H1 (cell line): ENCODE data around the gene B9D2. TPM values are rescaled to one million over a fixed set of nuclear protein-coding genes. Genes with fewer than 3 reads are reported as not detected.

Experiments
- CTCF ChIA-PET: fragments of 300-600 bp; sonication (Branson Sonifier 250); formaldehyde crosslinking; loops from one replicate; lab custom pipeline; 2021; ENCODE audit not compliant: partially characterized antibody; lab: Charles Lee
- POLR2A ChIA-PET: fragments of 300-600 bp; sonication (Branson Sonifier 250); formaldehyde crosslinking; loops from one replicate; lab custom pipeline; 2021; ENCODE audit warnings: inconsistent platforms; ENCODE audit not compliant: partially characterized antibody; lab: Charles Lee
- DNase-seq, 2 experiments: peaks; one replicate each; pipeline versions ENCODE4 v3.0.0 to v3.0.0-alpha.2; 2010 to 2022; ENCODE audit warnings: low spot score in 2 of 2, low read depth in 1 of 2, mixed read lengths in 1 of 2
- FAIRE-seq: peaks from 2 replicates; lab custom pipeline; 2011; peaks lifted over from hg19 to GRCh38; lab: Jason Lieb, UNC
- H2AFZ ChIP-seq: 2 replicates; pipeline ENCODE4 v1.8.1; 2012; ENCODE audit warnings: low read length, inconsistent platforms
- H2AK5ac ChIP-seq: 2 replicates; pipeline ENCODE4 v1.6.1; 2013; ENCODE audit warnings: low read depth, low read length
- H2BK120ac ChIP-seq: replicated peaks from 2 replicates; pipeline ENCODE3; 2013; ENCODE audit warnings: low read depth, low read length, inconsistent platforms
- H2BK12ac ChIP-seq: 2 replicates; pipeline ENCODE4 v1.6.1; 2013; ENCODE audit warnings: low read depth, low read length
- H2BK15ac ChIP-seq: 2 replicates; pipeline ENCODE4 v1.6.1; 2013; ENCODE audit warnings: low read length
- H2BK20ac ChIP-seq: 2 replicates; pipeline ENCODE4 v1.6.1; 2013; ENCODE audit warnings: low read length
- H2BK5ac ChIP-seq: 2 replicates; pipeline ENCODE4 v1.6.1; 2013; ENCODE audit warnings: low read depth, low read length
- H3K14ac ChIP-seq: 2 replicates; pipeline ENCODE4 v1.6.1; 2013; ENCODE audit warnings: inconsistent platforms; ENCODE audit not compliant: insufficient read length
- H3K18ac ChIP-seq: 2 replicates; pipeline ENCODE4 v1.6.1; 2013; ENCODE audit warnings: low read length; ENCODE audit errors: extremely low read depth
- H3K23ac ChIP-seq: 2 replicates; pipeline ENCODE4 v1.6.1; 2013; ENCODE audit warnings: inconsistent platforms; ENCODE audit not compliant: insufficient read length
- H3K23me2 ChIP-seq: 2 replicates; pipeline ENCODE4 v1.6.1; 2013; ENCODE audit warnings: low read depth, low read length
- H3K27ac ChIP-seq: 2 replicates; pipeline ENCODE4 v1.6.1; 2011; ENCODE audit warnings: low read depth, low read length, inconsistent platforms
- H3K27me3 ChIP-seq, 4 experiments: replicated peaks in 1 of 4; 1 replicate in 1 of 4; 2 replicates in 3 of 4; pipeline versions ENCODE4 v1.6.1 to v1.8.1; 2011 to 2013; ENCODE audit warnings: low read length in 3 of 4, mild to moderate bottlenecking in 3 of 4, inconsistent platforms in 2 of 4, mixed read lengths in 2 of 4, moderate library complexity in 1 of 4; ENCODE audit not compliant: control insufficient read depth in 3 of 4, insufficient read depth in 3 of 4; ENCODE audit errors: extremely low read depth in 1 of 4
- H3K36me3 ChIP-seq, 4 experiments: 2 replicates each; pipeline versions ENCODE4 v1.6.1 to v1.8.1; 2011 to 2013; ENCODE audit warnings: mild to moderate bottlenecking in 4 of 4, low read length in 3 of 4, moderate library complexity in 2 of 4, control low read depth in 1 of 4, inconsistent platforms in 1 of 4; ENCODE audit not compliant: insufficient read depth in 4 of 4, control insufficient read depth in 2 of 4
- H3K4ac ChIP-seq: replicated peaks from 2 replicates; pipeline ENCODE3; 2013; ENCODE audit warnings: low read length, low read depth, mixed read lengths, inconsistent platforms; ENCODE audit not compliant: insufficient read length
- H3K4me1 ChIP-seq, 4 experiments: replicated peaks in 1 of 4; 1 replicate in 1 of 4; 2 replicates in 3 of 4; pipeline versions ENCODE4 v1.6.1 to v1.8.1; 2011 to 2013; ENCODE audit warnings: low read length in 3 of 4, inconsistent platforms in 2 of 4, mixed read lengths in 1 of 4; ENCODE audit not compliant: insufficient read depth in 4 of 4, control insufficient read depth in 3 of 4
- H3K4me2 ChIP-seq, 2 experiments: 2 replicates each; pipeline versions ENCODE4 v1.6.1 to v1.8.1; 2011 to 2013; ENCODE audit warnings: low read depth in 2 of 2, low read length in 2 of 2, control low read depth in 1 of 2, inconsistent platforms in 1 of 2, mild to moderate bottlenecking in 1 of 2; ENCODE audit not compliant: insufficient read depth in 1 of 2
- H3K4me3 ChIP-seq, 4 experiments: fragments of 200-600, 300-600 bp in 1 of 4; sonication (generic), shearing (Covaris generic), sonication (Bioruptor Twin) in 1 of 4; 2 replicates each; pipeline versions ENCODE4 v1.5.1 to v1.8.1; 2011 to 2016; ENCODE audit warnings: low read length in 4 of 4, low read depth in 3 of 4, control low read depth in 2 of 4, inconsistent platforms in 2 of 4, mild to moderate bottlenecking in 2 of 4, mixed read lengths in 1 of 4, moderate library complexity in 1 of 4; ENCODE audit not compliant: insufficient read depth in 2 of 4; ENCODE audit errors: extremely low read depth in 1 of 4
- H3K56ac ChIP-seq: replicated peaks from 2 replicates; pipeline ENCODE3; 2013; ENCODE audit warnings: low read depth, mild to moderate bottlenecking, mixed read lengths, low read length, inconsistent platforms; ENCODE audit not compliant: insufficient read length
- H3K79me1 ChIP-seq: 2 replicates; pipeline ENCODE4 v1.6.1; 2013; ENCODE audit warnings: low read depth, low read length, control low read depth
- H3K79me2 ChIP-seq, 2 experiments: 2 replicates each; pipeline versions ENCODE4 v1.6.1 to v1.8.1; 2012 to 2013; ENCODE audit warnings: low read length in 2 of 2, mild to moderate bottlenecking in 2 of 2, inconsistent platforms in 1 of 2; ENCODE audit not compliant: insufficient read depth in 2 of 2, control insufficient read depth in 1 of 2
- H3K9ac ChIP-seq, 4 experiments: replicated peaks in 1 of 4; 1 replicate in 1 of 4; 2 replicates in 3 of 4; pipeline versions ENCODE4 v1.6.1 to v1.8.1; 2011 to 2013; ENCODE audit warnings: low read depth in 3 of 4, low read length in 3 of 4, control low read depth in 2 of 4, mild to moderate bottlenecking in 2 of 4, moderate library complexity in 2 of 4, inconsistent platforms in 1 of 4; ENCODE audit errors: extremely low read depth in 1 of 4
- H3K9me3 ChIP-seq, 2 experiments: 2 replicates each; pipeline versions ENCODE4 v1.6.1 to v1.8.1; 2012 to 2013; ENCODE audit warnings: mild to moderate bottlenecking in 2 of 2, moderate library complexity in 2 of 2, control low read depth in 1 of 2, inconsistent platforms in 1 of 2, low read depth in 1 of 2, low read length in 1 of 2, mixed read lengths in 1 of 2; ENCODE audit not compliant: insufficient read depth in 2 of 2
- H4K20me1 ChIP-seq, 2 experiments: replicated peaks in 1 of 2; 2 replicates each; pipeline versions ENCODE3 to v1.8.1; 2011 to 2013; ENCODE audit warnings: inconsistent platforms in 2 of 2, low read length in 2 of 2, mild to moderate bottlenecking in 1 of 2; ENCODE audit not compliant: insufficient read depth in 2 of 2, control insufficient read depth in 1 of 2
- H4K5ac ChIP-seq: 2 replicates; pipeline ENCODE4 v1.6.1; 2013; ENCODE audit warnings: low read length, low read depth, mixed read lengths, inconsistent platforms; ENCODE audit not compliant: insufficient read length
- H4K8ac ChIP-seq: 2 replicates; pipeline ENCODE4 v1.8.0; 2013; ENCODE audit warnings: mild to moderate bottlenecking, moderate library complexity, low read length, inconsistent platforms; ENCODE audit not compliant: insufficient read depth; ENCODE audit errors: extremely low read depth
- H4K91ac ChIP-seq: replicated peaks from 2 replicates; pipeline ENCODE3; 2013; ENCODE audit warnings: low read length, mixed read lengths, inconsistent platforms; ENCODE audit not compliant: insufficient read length
- CTCF ChIP-seq, 3 experiments: IDR thresholded peaks; 1 replicate in 2 of 3; 2 replicates in 1 of 3; pipeline versions ENCODE4 v1.5.1 to v1.6.1; 2011; ENCODE audit warnings: low read length in 3 of 3, mild to moderate bottlenecking in 3 of 3, inconsistent platforms in 2 of 3, low read depth in 1 of 3, moderate library complexity in 1 of 3; ENCODE audit not compliant: insufficient read depth in 1 of 3; ENCODE audit errors: control extremely low read depth in 1 of 3
- MAFK ChIP-seq: IDR thresholded peaks from 2 replicates; pipeline ENCODE4 v1.6.1; 2012; ENCODE audit warnings: low read depth, mild to moderate bottlenecking, improper control_type of control experiment, low read length
- POLR2AphosphoS5 ChIP-seq: IDR thresholded peaks from 2 replicates; pipeline ENCODE4 v1.6.1; 2011; ENCODE audit warnings: low read depth, low read length
- POU5F1 ChIP-seq: IDR thresholded peaks from 2 replicates; pipeline ENCODE4 v1.6.1; 2011; ENCODE audit warnings: low read depth, mild to moderate bottlenecking, low read length, moderate library complexity
- RAD21 ChIP-seq, 2 experiments: IDR thresholded peaks in 1 of 2; conservative IDR thresholded peaks in 1 of 2; 2 replicates each; pipeline ENCODE4 v1.6.1; 2011; ENCODE audit warnings: low read depth in 2 of 2, low read length in 2 of 2, improper control_type of control experiment in 1 of 2, inconsistent platforms in 1 of 2, mild to moderate bottlenecking in 1 of 2, moderate library complexity in 1 of 2
- RBBP5 ChIP-seq: IDR thresholded peaks from 2 replicates; pipeline ENCODE4 v1.7.1; 2012; ENCODE audit warnings: low read depth, mild to moderate bottlenecking, inconsistent platforms, low read length, moderate library complexity, borderline replicate concordance
- SIX5 ChIP-seq: IDR thresholded peaks from 2 replicates; pipeline ENCODE4 v1.6.1; 2011; ENCODE audit warnings: mild to moderate bottlenecking, low read depth, low read length
- SRF ChIP-seq: IDR thresholded peaks from 2 replicates; pipeline ENCODE4 v1.6.1; 2011; ENCODE audit warnings: mild to moderate bottlenecking, low read depth, low read length, moderate library complexity
- SUZ12 ChIP-seq: fragments of 200-600 bp; sonication (generic); IDR thresholded peaks from 2 replicates; pipeline ENCODE4 v1.6.1; 2012; ENCODE audit warnings: mild to moderate bottlenecking, inconsistent platforms, low read length, moderate library complexity, mixed read lengths
- TAF7 ChIP-seq: optimal IDR thresholded peaks from 2 replicates; pipeline ENCODE3; 2011; ENCODE audit warnings: low read depth, mild to moderate bottlenecking, inconsistent platforms, low read length, moderate library complexity, borderline replicate concordance
- WGBS, 2 experiments: shearing (Covaris generic) in 1 of 2; methylation state at CpG; one replicate each; pipeline versions ENCODE4 v1.1.6 to v1.1.7; 2013 to 2015; ENCODE audit warnings: low lambda C conversion rate in 2 of 2, mixed read lengths in 2 of 2, inconsistent platforms in 1 of 2, low coverage in 1 of 2, missing lambda C conversion rate in 1 of 2; ENCODE audit not compliant: insufficient replicate concordance in 2 of 2, insufficient coverage in 1 of 2, insufficient read length in 1 of 2; ENCODE audit errors: extremely low coverage in 1 of 2, missing lambda C conversion rate in 1 of 2; 5-methylcytosine and 5-hydroxymethylcytosine counted together
- polyA plus RNA-seq, 7 experiments: library from polyadenylated mRNA; depleted of rRNA in 3 of 7; stranded (reverse) in 5 of 7; unstranded in 2 of 7; fragments of >200 nt in 5 of 7; fragments of 200-250 nt in 2 of 7; gene quantifications; 1 replicate in 5 of 7; 2 replicates in 1 of 7; 4 replicates in 1 of 7; pipeline versions ENCODE4 v1.2.1 to v1.2.3, GENCODE V29; 2011 to 2013; ENCODE audit warnings: missing spikeins in 2 of 7, mixed read lengths in 2 of 7
- total RNA-seq: library from RNA; stranded (reverse); fragmentation: NEBNext Ultra II Directional; extraction: Animal tissue kit (Norgen Biotek cat#: 25700); gene quantifications from 2 replicates; pipeline ENCODE4 v1.2.1, GENCODE V29; 2021

Gene B9D2
- total and polyA plus RNA-seq, 2 of the 8 experiments (the other 6 are each of a cell fraction or from before 2014, with no cell fraction given): 4.9 to 6.3 TPM

DNA sequence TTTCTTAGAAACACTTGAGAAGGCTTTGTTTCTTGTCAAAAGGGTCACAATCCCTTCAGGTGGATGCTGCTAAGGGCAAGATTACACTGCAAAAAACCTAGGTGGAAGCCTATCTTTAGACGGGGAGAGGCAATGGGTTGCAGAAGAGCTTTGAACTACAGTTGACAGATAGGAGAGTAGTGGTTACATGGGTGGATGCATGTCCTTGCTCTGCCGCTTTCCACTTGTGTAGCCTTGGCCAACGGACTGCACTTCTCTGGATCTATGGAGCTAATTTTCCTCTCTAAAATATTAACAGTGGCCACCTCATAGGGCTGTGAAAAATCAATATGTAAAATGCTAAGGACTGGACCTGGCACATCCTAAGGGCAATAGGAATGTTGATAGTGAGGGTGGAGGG is 34.6 kb upstream of the B9D2 start:
- CTCF ChIA-PET: interaction anchor here (0.8 to 1.2 kb wide), 2 partner anchors 10 to 45 kb away, joined by 3 read pairs; no protein-coding TSS in a partner anchor
- Histone ChIP-seq H2AK5ac (no peak overlapping the region), H2BK120ac (no peak overlapping the region), H2BK20ac (no peak overlapping the region), H3K4me3 (peak overlapping the region; percentile 85 to 99 (median 98); a peak in 7 of 8 replicates), H2BK12ac (no peak overlapping the region), H4K5ac (no peak overlapping the region), H2BK15ac (no peak overlapping the region), H3K9me3 (no peaks in the 10 kb centered on the region), H3K4ac (no peak overlapping the region), H3K36me3 (no peaks in the 10 kb centered on the region), H3K9ac (peak overlapping the region in 2 of 4 experiments; percentile 6 to 96; a peak in 2 of 7 replicates), H2AFZ (no peak overlapping the region), H3K4me2 (peak overlapping the region; percentile 77 to 90), H4K91ac (no peak overlapping the region), H3K4me1 (peaks cover 0 to 5% (median 0%) of the 10 kb centered on the region in 4 experiments; a peak in 5 of 7 replicates), H3K27me3 (no peaks in the 10 kb centered on the region), H3K56ac (no peak overlapping the region), H3K23me2 (peaks cover 4% of the 10 kb centered on the region), H3K79me2 (peaks cover 0 to 33% of the 10 kb centered on the region in 2 experiments; a peak in 2 of 4 replicates), H2BK5ac (no peak overlapping the region), H3K79me1 (peaks cover 10% of the 10 kb centered on the region; the same call in 1 of the 2 replicates), H4K8ac (no peak overlapping the region), H3K14ac (no peak overlapping the region), H3K18ac (no peak overlapping the region), H4K20me1 (peaks cover 0 to 1% of the 10 kb centered on the region in 2 experiments), H3K27ac (no peak overlapping the region), H3K23ac (no peak overlapping the region)
- POLR2A ChIA-PET: interaction anchor here (0.5 to 2.0 kb wide), 5 partner anchors 9 to 41 kb away, joined by 3 to 10 read pairs (median 7); partner anchors contain the start of genes B3GNT8 and DMAC2
- 86% methylated on average over 3 of the region's 3 CpGs; no CpG with 5 or more reads in 1 of the 2 experiments for WGBS, 2 experiments
- DNase-seq (no peak), FAIRE-seq (no peak)
- no peak for TF ChIP-seq RBBP5
- no peak for TF ChIP-seq SRF
- no peak for TF ChIP-seq POLR2AphosphoS5
- no peak for TF ChIP-seq SIX5
- no peak for TF ChIP-seq MAFK
- TF ChIP-seq TAF7: no peak
- no peak for TF ChIP-seq RAD21 (IDR thresholded peaks at IDR 0.05 in 1 of 2, conservative IDR thresholded peaks at IDR 0.05 in 1 of 2; ENCODE audit: low read depth in 2 of 2, low read length in 2 of 2)
- TF ChIP-seq CTCF (IDR thresholded peaks at IDR 0.05; ENCODE audit: control extremely low read depth in 1 of 3, insufficient read depth in 1 of 3, low read depth in 1 of 3, low read length in 3 of 3): no peak
- no peak for TF ChIP-seq SUZ12
- no peak for TF ChIP-seq POU5F1
